GM21619 (cell line): ENCODE data around the gene CNTN3.

Source experiments
- ATAC-seq: cut with Tn5 transposase; IDR thresholded peaks from one replicate; pipeline ENCODE4 v1.9.1; 2021; ENCODE audit not compliant: unreplicated experiment

CNTN3 gene

GRCh38 chr3:74614107-74614967 is at the start of gene CNTN3:
Gene CNTN3, minus strand, starts transcription at chr3:74614659. Its CDS starts 93,547 bp downstream, at chr3:74521112.
- no peak for ATAC-seq

GRCh38 chr3:74663178-74663577 is 48.7 kb upstream of the CNTN3 start:
- no peak for ATAC-seq

- ATAC-seq: no peak
These were observed 47.2 kb upstream of the CNTN3 start for GRCh38 chr3:74661672-74662071.

- no peak for ATAC-seq
These were observed 37.4 kb upstream of the CNTN3 start for GRCh38 chr3:74651885-74652284.

GRCh38 chr3:74651292-74651691 is 36.8 kb upstream of the CNTN3 start:
- no peak for ATAC-seq

GRCh38 chr3:74648107-74648506 is 33.6 kb upstream of the CNTN3 start:
- no peak for ATAC-seq

GRCh38 chr3:74646094-74646493 is 31.6 kb upstream of the CNTN3 start:
- no peak for ATAC-seq

- no peak for ATAC-seq
These were observed 29.2 kb upstream of the CNTN3 start for GRCh38 chr3:74643636-74644035.

- ATAC-seq: no peak
These were observed 28.4 kb upstream of the CNTN3 start for GRCh38 chr3:74642876-74643275.

- no peak for ATAC-seq
These were observed 25.8 kb upstream of the CNTN3 start for GRCh38 chr3:74640211-74640610.

- ATAC-seq: no peak
These were observed 25.2 kb upstream of the CNTN3 start for GRCh38 chr3:74639681-74640080.

- no peak for ATAC-seq
These were observed 22.5 kb upstream of the CNTN3 start for GRCh38 chr3:74636981-74637380.

GRCh38 chr3:74633021-74633420 is 18.6 kb upstream of the CNTN3 start:
- ATAC-seq: no peak

- ATAC-seq: no peak
These were observed 17.1 kb upstream of the CNTN3 start for GRCh38 chr3:74631351-74632140.

GRCh38 chr3:74630602-74631001 is 16.1 kb upstream of the CNTN3 start:
- no peak for ATAC-seq

- no peak for ATAC-seq
These were observed 11.6 kb upstream of the CNTN3 start for GRCh38 chr3:74626011-74626410.

- no peak for ATAC-seq
These were observed 9.8 kb upstream of the CNTN3 start for GRCh38 chr3:74624301-74624700.

- no peak for ATAC-seq
These were observed 8.9 kb upstream of the CNTN3 start for GRCh38 chr3:74623261-74623836.

GRCh38 chr3:74621581-74621980 is 7.1 kb upstream of the CNTN3 start:
- ATAC-seq: no peak

- no peak for ATAC-seq
These were observed 3.3 kb upstream of the CNTN3 start for GRCh38 chr3:74617776-74618175.

GRCh38 chr3:74613521-74614106 is 845 bp downstream of the CNTN3 start:
- no peak for ATAC-seq
